Ishikawa (cell line): ENCODE measurements around the gene HSF2.

ENCODE experiments used
- CEBPB ChIP-seq: IDR thresholded peaks from 2 replicates; pipeline ENCODE4 v1.6.1; 2012
- EP300 ChIP-seq: IDR thresholded peaks from 2 replicates; pipeline ENCODE4 v1.6.1; 2012; ENCODE audit warnings: borderline replicate concordance
- FOXM1 ChIP-seq: IDR thresholded peaks from 2 replicates; pipeline ENCODE4 v1.6.1; 2012; ENCODE audit warnings: low read depth, borderline replicate concordance
- MAX ChIP-seq: IDR thresholded peaks from 2 replicates; pipeline ENCODE4 v1.6.1; 2012
- NFIC ChIP-seq: IDR thresholded peaks from 2 replicates; pipeline ENCODE4 v1.6.1; 2012
- RAD21 ChIP-seq: IDR thresholded peaks from 2 replicates; pipeline ENCODE4 v1.6.1; 2012; ENCODE audit warnings: low read depth
- REST ChIP-seq: IDR thresholded peaks from 2 replicates; pipeline ENCODE4 v1.6.1; 2012; ENCODE audit warnings: low read depth, mild to moderate bottlenecking
- TAF1 ChIP-seq: IDR thresholded peaks from 2 replicates; pipeline ENCODE4 v1.6.1; 2012; ENCODE audit warnings: low read depth, mild to moderate bottlenecking
- TCF12 ChIP-seq: IDR thresholded peaks from 2 replicates; pipeline ENCODE4 v1.6.1; 2012; ENCODE audit warnings: low read depth
- TEAD4 ChIP-seq: IDR thresholded peaks from 2 replicates; pipeline ENCODE4 v1.6.1; 2012
- USF1 ChIP-seq: IDR thresholded peaks from 2 replicates; pipeline ENCODE4 v1.6.1; 2012
- YY1 ChIP-seq: IDR thresholded peaks from 2 replicates; pipeline ENCODE4 v1.6.1; 2012; ENCODE audit warnings: low read depth
- ZBTB7A ChIP-seq: IDR thresholded peaks from 2 replicates; pipeline ENCODE4 v1.6.1; 2012; ENCODE audit warnings: low read depth

GRCh38 chr6:122432816-122433215 is 33.4 kb downstream of the HSF2 start:
- TF ChIP-seq EP300 (no peak), YY1 (no peak), USF1 (no peak), TEAD4 (no peak), CEBPB (no peak), REST (no peak), TCF12 (no peak), MAX (no peak), ZBTB7A (no peak), TAF1 (no peak), RAD21 (no peak), NFIC (no peak), FOXM1 (no peak)
